ENCODE measurements around the gene CAT. TPM values are rescaled to one million over a fixed set of nuclear protein-coding genes. Genes with fewer than 3 reads are reported as not detected.

Gene CAT
- total RNA-seq, 4 donors from 2014 or later = 107 to 150 (median 128) TPM

- DNase-seq (no peak), ATAC-seq (no peak)
- Histone ChIP-seq H3K27ac (no peak overlapping the region), H3K27me3 (no peaks in the 10 kb centered on the region), H3K4me3 (no peak overlapping the region), H3K9me3 (no peaks in the 10 kb centered on the region), H3K36me3 (no peaks in the 10 kb centered on the region), H3K4me1 (no peaks in the 10 kb centered on the region)
- no peak for TF ChIP-seq POLR2A (IDR thresholded peaks at IDR 0.05)
- TF ChIP-seq, protein P1, sequence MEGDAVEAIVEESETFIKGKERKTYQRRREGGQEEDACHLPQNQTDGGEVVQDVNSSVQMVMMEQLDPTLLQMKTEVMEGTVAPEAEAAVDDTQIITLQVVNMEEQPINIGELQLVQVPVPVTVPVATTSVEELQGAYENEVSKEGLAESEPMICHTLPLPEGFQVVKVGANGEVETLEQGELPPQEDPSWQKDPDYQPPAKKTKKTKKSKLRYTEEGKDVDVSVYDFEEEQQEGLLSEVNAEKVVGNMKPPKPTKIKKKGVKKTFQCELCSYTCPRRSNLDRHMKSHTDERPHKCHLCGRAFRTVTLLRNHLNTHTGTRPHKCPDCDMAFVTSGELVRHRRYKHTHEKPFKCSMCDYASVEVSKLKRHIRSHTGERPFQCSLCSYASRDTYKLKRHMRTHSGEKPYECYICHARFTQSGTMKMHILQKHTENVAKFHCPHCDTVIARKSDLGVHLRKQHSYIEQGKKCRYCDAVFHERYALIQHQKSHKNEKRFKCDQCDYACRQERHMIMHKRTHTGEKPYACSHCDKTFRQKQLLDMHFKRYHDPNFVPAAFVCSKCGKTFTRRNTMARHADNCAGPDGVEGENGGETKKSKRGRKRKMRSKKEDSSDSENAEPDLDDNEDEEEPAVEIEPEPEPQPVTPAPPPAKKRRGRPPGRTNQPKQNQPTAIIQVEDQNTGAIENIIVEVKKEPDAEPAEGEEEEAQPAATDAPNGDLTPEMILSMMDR (IDR thresholded peaks at IDR 0.05 in 4 of 5, conservative IDR thresholded peaks at IDR 0.05 in 1 of 5) = no peak
- in situ Hi-C loops (cut with MboI; ENCODE audit: low sequenced_read_pairs in 4 of 4) (loop anchor here (10.0 to 25.0 kb wide), 3 partner anchors 131 to 334 kb away; no protein-coding TSS in a partner anchor), intact Hi-C loops (cut with DNase I; ENCODE audit: low total_unique reads) (no loop called here)
These were observed 57.1 kb downstream of the CAT start for GRCh38 chr11:34495724-34496377.

- no peak overlapping the region for H3K27ac ChIP-seq
- no peaks in the 10 kb centered on the region for H3K9me3 ChIP-seq
- no peaks in the 10 kb centered on the region for H3K4me1 ChIP-seq
- H3K4me3 ChIP-seq = no peak overlapping the region
- DNase-seq (no peak), ATAC-seq (no peak)
- in situ Hi-C loops (cut with MboI; ENCODE audit: low sequenced_read_pairs in 4 of 4) = loop anchor here (10.0 to 25.0 kb wide), 3 partner anchors 135 to 338 kb away; no protein-coding TSS in a partner anchor
- no peak for TF ChIP-seq POLR2A (IDR thresholded peaks at IDR 0.05)
- TF ChIP-seq, protein P1 (IDR thresholded peaks at IDR 0.05 in 4 of 5, conservative IDR thresholded peaks at IDR 0.05 in 1 of 5) = no peak
- H3K27me3 ChIP-seq = no peaks in the 10 kb centered on the region
- intact Hi-C loops (cut with DNase I; ENCODE audit: low total_unique reads) = no loop called here
- no peaks in the 10 kb centered on the region for H3K36me3 ChIP-seq
These were observed 61.2 kb downstream of the CAT start for GRCh38 chr11:34499719-34500500.

DNA sequence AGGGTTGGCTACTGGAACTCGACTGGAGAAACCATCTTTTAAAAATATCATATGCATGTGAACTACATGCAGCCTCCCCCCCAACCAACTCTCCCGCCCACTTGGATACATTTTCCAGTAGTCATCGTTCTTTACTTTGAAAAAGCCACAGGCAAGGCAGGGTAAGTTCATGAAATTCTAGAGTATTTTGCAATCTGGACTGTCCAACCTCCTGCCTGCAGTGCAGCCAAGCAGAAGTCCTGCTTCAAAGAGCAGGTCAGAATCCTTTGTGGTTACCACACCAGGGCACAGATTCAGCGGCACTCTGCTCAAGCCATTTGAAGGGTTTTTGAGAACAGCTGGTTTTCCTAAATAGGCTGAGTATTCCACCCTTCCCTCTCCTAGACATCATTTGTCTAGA lies 62.8 kb downstream of the CAT start:
- DNase-seq (peak in 1 of 2 donors; percentile 25), ATAC-seq (peak in 1 of 2 donors; percentile 66)
- no peaks in the 10 kb centered on the region for H3K9me3 ChIP-seq
- H3K27me3 ChIP-seq = no peaks in the 10 kb centered on the region
- H3K27ac ChIP-seq = no peak overlapping the region
- no peak overlapping the region for H3K4me3 ChIP-seq
- TF ChIP-seq POLR2A (IDR thresholded peaks at IDR 0.05) = no peak
- TF ChIP-seq, protein P1 (IDR thresholded peaks at IDR 0.05 in 4 of 5, conservative IDR thresholded peaks at IDR 0.05 in 1 of 5) = no peak
- no peaks in the 10 kb centered on the region for H3K36me3 ChIP-seq
- H3K4me1 ChIP-seq = no peaks in the 10 kb centered on the region
- intact Hi-C loops (cut with DNase I; ENCODE audit: low total_unique reads) (no loop called here), in situ Hi-C loops (cut with MboI; ENCODE audit: low sequenced_read_pairs in 4 of 4) (no loop called here)

DNA sequence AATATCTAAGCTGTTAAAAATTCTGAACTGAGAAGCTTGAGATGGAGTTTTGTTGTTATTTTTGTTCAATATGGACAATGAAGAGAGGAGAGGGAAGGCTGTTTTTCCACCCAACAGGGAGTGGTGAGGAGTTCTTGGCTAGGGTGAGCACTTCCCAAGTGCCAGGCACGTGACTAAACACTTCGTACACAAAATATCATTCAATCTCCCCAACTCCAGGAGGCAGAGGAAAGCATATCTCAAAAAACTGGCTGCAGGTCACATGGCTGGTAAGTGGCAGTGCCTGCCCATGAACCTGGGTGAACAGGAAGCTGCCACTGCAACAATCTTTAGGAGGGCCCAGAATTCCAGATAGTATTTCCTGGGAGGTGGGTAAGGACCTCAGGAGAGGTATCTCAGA lies 63.2 kb downstream of the CAT start:
- in situ Hi-C loops (cut with MboI; ENCODE audit: low sequenced_read_pairs in 4 of 4) = no loop called here
- Histone ChIP-seq H3K36me3 (no peaks in the 10 kb centered on the region), H3K4me3 (no peak overlapping the region), H3K27me3 (no peaks in the 10 kb centered on the region), H3K9me3 (no peaks in the 10 kb centered on the region), H3K4me1 (no peaks in the 10 kb centered on the region), H3K27ac (no peak overlapping the region)
- no peak for ATAC-seq
- intact Hi-C loops (cut with DNase I; ENCODE audit: low total_unique reads) = no loop called here
- TF ChIP-seq, protein P1 (IDR thresholded peaks at IDR 0.05 in 4 of 5, conservative IDR thresholded peaks at IDR 0.05 in 1 of 5) = no peak
- TF ChIP-seq POLR2A (IDR thresholded peaks at IDR 0.05) = no peak
- DNase-seq = no peak

Data from gastrocnemius medialis (tissue), 4 donors.